GM10266 (cell line): ENCODE results near the gene TMEM45B.
"Not testable (repeated sequence)": the region's sequence is repeated elsewhere in the genome, so short reads cannot be mapped to it uniquely, and the experiment has no call there.

Source experiments
- DNase-seq: peaks from one replicate; pipeline ENCODE4 v3.0.0; 2012; ENCODE audit errors: extremely low spot score
- CTCF ChIP-seq: IDR thresholded peaks from 2 replicates; pipeline ENCODE4 v1.5.1; 2012; ENCODE audit warnings: mild to moderate bottlenecking, low read depth; ENCODE audit not compliant: control insufficient read depth, insufficient read depth; ENCODE audit errors: missing control alignments

The TMEM45B gene

GRCh38 chr11:129861702-129862522, 46.3 kb downstream of the TMEM45B start:
- no peak for DNase-seq
- no peak for TF ChIP-seq CTCF

- DNase-seq, result no peak
- no peak for TF ChIP-seq CTCF
Observed at GRCh38 chr11:129864811-129865210, 49.2 kb downstream of the TMEM45B start.

DNA sequence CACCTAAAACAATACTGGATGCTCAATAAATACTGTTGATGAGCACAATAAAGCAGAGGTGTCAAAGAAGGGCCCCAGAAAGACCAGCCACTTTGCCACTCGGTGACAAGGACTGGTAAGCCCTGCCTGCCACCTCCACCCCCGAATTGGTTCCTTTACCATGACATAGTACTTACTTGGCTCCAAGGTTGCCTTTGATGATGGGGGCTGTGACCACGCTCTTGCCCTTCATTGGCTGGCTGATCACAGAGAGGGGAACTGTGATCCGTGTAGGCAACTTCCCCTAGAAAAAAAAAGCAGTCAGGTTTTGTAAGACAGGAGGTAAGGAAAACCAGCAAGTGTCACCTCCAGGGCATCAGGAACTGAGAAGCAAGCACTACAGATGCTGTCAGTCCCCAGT, 50.1 kb downstream of the TMEM45B start:
- TF ChIP-seq CTCF, result no peak
- DNase-seq, result no peak

GRCh38 chr11:129866311-129866710, 50.7 kb downstream of the TMEM45B start:
- TF ChIP-seq CTCF, result no peak
- no peak for DNase-seq

DNA sequence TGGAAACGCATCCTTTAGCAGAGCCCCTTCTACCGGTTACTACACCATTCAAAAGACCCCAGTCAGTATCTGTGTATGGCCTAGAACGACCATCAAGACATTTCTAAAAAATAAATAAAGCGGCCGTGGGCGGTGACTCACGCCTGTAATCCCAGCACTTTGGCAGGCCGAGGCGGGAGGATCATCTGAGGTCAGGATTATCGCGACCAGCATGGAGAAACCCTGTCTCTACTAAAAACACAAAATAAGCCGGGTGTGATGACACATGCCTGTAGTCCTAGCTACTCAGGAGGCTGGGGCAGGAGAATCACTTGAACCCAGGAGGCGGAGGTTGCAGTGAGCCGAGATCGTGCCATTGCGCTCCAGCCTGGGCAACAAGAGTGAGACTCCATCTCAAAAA, 53.0 kb downstream of the TMEM45B start:
- not testable (repeated sequence) for DNase-seq

DNA sequence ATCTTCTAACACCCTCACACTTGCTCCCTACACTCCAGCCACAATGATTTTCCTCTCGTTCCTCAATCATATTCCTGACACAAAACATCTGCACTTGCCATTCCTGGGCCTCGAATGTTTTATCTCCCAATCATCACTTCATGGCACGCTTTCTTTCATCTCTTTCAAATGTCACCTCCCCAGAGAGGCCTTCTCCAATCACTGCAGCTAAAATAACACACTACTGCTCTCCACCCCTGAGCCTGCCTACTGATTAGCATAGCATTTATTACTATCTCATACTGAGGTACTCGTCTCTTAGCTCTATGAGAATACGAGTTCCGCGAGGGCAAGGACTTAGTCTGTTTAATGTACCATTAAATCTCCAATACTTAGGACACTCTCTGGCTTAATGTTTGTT, 56.3 kb downstream of the TMEM45B start:
- no peak for TF ChIP-seq CTCF
- DNase-seq, result no peak

- DNase-seq, result no peak
- no peak for TF ChIP-seq CTCF
Observed at GRCh38 chr11:129880311-129880710, 64.7 kb downstream of the TMEM45B start.
